Stimulated activated naive CD8-positive, alpha-beta T cell treated with anti-CD3 and anti-CD28 coated beads, Interleukin-15, Interleukin-2, amounts not matched to agents 100 U/mL and 50 U/mL, for 24 hours (primary cell): ENCODE data around the gene COL6A5.
"Not testable (repeated sequence)": the region's sequence is repeated elsewhere in the genome, so short reads cannot be mapped to it uniquely, and the experiment has no call there.

Source experiments
- ATAC-seq: fragments of 150-1000 bp; cut with Tn5 transposase; one replicate; pipeline ENCODE4 v1.10.0; 2021
- DNase-seq: peaks from one replicate; pipeline ENCODE4 v3.0.0; 2021

The COL6A5 gene, protein sequence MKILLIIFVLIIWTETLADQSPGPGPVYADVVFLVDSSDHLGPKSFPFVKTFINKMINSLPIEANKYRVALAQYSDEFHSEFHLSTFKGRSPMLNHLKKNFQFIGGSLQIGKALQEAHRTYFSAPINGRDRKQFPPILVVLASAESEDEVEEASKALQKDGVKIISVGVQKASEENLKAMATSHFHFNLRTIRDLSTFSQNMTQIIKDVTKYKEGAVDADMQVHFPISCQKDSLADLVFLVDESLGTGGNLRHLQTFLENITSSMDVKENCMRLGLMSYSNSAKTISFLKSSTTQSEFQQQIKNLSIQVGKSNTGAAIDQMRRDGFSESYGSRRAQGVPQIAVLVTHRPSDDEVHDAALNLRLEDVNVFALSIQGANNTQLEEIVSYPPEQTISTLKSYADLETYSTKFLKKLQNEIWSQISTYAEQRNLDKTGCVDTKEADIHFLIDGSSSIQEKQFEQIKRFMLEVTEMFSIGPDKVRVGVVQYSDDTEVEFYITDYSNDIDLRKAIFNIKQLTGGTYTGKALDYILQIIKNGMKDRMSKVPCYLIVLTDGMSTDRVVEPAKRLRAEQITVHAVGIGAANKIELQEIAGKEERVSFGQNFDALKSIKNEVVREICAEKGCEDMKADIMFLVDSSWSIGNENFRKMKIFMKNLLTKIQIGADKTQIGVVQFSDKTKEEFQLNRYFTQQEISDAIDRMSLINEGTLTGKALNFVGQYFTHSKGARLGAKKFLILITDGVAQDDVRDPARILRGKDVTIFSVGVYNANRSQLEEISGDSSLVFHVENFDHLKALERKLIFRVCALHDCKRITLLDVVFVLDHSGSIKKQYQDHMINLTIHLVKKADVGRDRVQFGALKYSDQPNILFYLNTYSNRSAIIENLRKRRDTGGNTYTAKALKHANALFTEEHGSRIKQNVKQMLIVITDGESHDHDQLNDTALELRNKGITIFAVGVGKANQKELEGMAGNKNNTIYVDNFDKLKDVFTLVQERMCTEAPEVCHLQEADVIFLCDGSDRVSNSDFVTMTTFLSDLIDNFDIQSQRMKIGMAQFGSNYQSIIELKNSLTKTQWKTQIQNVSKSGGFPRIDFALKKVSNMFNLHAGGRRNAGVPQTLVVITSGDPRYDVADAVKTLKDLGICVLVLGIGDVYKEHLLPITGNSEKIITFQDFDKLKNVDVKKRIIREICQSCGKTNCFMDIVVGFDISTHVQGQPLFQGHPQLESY (N-terminal part only)

DNA sequence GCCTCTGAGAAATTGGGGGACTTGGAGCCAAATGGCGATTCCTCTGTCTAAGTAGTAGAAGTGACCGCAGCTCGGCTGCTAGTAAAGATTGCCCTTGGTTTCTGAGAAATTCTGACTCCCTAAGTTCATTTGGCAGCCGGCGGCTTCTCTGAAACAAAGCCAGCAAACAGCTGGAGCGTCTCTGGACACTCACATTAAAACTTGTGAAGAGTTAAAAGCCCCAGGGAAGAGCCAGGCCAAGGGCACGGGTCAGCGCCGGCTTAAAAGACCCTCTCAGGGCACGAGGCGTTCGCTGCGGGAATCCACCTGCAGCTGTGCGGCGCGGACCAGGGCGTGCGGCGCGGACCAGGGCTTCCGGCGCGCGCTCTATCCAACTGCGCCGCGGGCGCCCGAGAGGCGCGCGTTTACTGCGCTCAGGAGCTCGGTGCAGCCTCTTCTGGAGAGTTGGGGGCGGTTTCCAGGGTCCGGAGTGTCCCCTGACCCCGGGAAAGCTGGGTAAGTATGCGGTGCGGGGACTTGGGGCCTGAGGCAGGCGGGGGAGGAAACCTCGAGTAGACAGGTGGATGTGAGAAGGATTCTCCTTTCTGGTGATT is at the start of gene COL6A5:
COL6A5 (plus strand) TSS at position 186 of the 593 bp plus-strand sequence. CDS start 27,967 bp downstream, outside the sequence.
- no peak for DNase-seq
- no peak for ATAC-seq

GRCh38 chr3:130299531-130299930 is 45.9 kb upstream of the COL6A5 start:
- no peak for DNase-seq
- ATAC-seq = no peak

- ATAC-seq = no peak
- no peak for DNase-seq
These were observed 44.6 kb upstream of the COL6A5 start for GRCh38 chr3:130300888-130301287.

DNA sequence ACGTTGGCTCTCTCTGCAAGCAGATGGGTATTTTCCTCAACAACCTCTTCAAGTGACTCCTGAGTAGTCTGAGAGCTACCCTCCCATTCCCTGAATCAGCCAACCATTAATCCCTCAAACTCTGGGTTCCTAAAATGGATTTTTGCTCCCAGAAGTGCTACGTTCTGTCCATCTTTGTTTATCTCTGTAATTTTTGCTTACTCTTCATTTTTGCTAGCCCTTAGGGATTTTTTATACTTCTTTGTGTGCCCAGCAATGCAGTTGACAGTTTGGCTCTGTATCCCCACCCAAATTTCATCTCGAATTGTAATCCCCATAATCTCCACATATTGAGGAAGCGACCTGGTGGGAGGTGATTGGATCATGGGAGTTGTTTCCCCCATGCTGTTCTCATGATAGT is 35.4 kb upstream of the COL6A5 start:
- ATAC-seq (no peak), DNase-seq (no peak)

DNA sequence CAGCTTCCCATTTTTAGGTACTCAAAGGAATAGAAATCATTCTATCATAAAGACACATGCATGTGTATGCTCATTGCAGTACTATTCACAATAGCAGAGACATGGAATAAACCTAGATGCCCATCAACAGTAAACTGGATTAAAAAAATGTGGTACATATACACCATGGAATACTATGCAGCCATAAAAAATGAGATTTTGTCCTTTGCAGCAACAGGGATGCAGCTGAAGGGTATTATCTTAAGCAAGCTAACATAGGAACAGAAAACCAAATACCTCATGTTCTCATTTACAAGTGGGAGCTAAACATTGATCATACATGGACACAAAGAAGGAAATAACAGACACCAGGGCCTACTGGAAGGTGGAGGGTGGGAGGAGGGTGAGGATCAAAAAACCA is 33.1 kb upstream of the COL6A5 start:
- ATAC-seq (no peak), DNase-seq (no peak)

GRCh38 chr3:130316169-130316568 is 29.3 kb upstream of the COL6A5 start:
- no peak for ATAC-seq
- no peak for DNase-seq

DNA sequence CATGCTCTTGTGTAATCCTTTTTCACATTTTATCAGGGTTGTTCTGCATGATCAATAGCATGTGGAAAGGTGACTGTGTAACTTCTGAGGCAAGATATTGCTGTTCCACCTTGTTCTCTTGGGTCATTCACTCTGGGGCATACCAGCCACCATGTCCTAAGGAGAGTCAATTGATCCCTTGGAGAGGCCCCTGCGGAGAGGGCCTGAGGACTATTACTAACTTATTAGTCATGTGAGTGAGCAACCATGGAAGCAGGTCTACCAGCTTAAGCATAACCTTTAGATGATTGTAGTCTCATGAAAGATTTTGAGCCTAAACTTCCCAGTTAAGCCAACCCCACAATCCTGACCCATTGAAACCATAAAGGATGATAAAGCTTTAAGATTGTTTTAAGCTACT is 22.0 kb upstream of the COL6A5 start:
- DNase-seq (no peak), ATAC-seq (no peak)

DNA sequence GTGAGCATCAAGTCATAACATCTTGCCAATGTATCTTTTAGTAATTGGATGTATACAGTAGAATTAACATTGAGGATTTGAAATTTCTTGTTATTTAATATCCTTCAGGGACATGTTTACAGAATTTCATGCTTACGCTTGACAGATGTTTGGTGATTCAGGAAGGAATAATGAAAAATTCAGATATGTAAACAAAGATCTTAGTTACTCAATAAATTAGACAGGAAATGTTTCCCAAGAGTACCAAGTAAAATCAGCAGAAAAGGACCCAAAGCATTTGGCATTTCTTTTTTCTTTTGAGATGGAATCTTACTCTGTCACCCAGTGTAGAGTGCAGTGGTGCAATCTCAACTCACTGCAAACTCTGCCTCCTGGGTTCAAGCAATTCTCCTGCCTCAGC is 4.7 kb upstream of the COL6A5 start:
- ATAC-seq = no peak
- DNase-seq = no peak

DNA sequence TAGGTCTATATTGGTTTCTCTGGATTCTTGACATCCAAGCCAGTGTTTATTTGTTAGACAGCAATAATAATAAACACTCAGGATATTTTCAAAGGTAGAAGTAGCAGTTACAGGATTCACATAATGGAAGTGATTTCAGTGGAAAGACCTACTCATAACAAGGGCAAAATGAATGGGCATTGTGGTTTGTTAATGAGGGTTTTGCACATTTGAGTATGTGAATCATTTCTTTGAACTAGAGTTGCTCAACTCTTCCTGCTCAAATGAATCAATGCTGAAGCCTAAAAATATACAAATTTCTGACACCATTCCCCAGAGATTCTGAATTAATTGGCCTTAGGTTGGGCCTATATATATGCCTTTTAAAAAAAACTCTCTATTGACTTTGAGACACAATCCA is 4.1 kb upstream of the COL6A5 start:
- DNase-seq (no peak), ATAC-seq (peak; percentile 55)

DNA sequence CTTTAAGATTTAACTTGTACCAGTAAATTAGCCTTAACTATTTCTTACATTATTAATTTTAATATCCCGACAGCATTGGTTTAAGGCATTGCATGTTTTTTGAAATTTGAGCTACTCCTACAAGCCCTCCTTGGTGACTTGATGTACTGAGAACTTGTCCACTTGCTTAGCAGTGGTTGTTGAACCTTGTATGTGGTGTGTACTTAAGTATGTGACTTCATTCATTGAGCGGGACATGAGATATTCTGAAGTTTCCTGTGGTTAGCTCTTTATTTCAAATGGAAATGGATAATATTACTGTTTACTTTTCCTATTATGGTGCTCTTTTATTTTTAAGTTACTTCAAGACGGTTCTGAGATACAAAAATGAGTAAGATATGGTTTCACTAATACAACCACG is 3.6 kb upstream of the COL6A5 start:
- no peak for ATAC-seq
- DNase-seq = no peak

DNA sequence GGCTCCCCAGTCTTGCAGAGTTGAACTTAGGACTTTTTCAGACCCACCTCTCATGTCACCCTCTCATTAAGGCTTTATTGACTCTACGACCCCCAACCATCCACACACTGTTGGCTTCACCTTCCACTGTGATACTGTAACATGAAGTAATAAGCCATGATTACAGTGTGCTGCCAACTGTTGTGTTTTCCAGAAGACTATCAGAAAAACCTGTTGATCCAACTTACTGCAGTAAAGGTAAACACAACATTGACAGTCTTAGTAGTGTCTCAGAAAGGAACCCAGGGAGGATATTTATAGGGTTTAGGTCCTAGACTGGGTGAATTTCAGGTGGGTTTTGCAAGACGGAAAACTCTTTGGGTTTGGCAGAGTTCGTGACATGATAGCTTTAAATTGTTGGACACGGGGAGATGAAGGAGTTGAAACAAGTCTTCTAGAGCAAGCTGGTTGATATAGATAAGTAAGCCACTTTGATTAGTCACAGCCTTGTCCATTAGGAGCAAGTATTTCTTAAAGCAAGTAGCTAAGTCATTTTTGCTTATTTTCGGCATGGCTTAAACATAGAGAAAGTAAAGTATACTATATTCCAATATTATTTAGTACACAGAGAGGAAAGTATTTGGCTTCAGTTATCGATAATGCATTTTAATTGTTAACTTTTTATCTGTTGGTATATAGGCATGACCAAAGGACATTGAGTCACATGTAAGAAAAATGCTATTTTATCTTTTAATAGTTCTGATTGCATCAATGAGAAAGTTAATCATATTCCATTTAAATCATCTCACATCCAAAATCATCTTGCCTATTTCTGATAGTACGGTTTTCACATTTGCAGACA is 2.4 kb upstream of the COL6A5 start:
- no peak for ATAC-seq
- DNase-seq = no peak

DNA sequence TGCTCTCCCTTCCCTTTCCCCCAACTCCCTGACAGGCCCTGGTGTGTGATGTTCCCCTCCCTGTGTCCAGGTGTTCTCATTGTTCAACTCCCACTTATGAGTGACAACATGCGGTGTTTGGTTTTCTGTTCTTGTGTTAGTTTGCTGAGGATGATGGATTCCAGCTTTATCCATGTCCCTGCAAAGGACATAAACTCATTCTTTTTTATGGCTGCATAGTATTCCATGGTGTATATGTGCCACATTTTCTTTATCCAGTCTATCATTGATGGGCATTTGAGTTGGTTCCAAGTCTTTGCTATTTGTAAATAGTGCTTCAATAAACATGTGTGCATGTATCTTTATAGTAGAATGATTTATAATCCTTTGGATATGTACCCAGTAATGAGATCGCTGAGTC is 2.8 kb downstream of the COL6A5 start:
- not testable (repeated sequence) for ATAC-seq, DNase-seq

DNA sequence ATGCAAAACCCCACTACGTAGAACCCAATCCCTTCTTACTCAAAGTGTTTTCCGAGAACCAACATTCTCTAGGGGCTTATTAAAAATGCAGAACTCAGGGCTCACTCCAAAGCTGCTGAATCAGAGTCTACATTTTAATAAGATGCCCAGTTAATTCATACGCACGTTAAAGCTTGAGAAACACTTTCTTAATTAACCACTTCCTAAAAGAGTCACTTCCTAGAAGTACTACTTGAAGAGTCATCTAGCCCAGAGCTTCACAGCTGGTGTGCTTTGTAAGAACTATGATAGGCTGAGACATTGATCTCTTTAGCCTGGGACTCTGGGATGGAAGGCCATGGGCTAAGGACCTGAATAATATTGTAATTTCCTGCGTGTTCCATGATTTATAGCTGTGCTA is 9.0 kb downstream of the COL6A5 start:
- ATAC-seq (no peak), DNase-seq (no peak)

DNA sequence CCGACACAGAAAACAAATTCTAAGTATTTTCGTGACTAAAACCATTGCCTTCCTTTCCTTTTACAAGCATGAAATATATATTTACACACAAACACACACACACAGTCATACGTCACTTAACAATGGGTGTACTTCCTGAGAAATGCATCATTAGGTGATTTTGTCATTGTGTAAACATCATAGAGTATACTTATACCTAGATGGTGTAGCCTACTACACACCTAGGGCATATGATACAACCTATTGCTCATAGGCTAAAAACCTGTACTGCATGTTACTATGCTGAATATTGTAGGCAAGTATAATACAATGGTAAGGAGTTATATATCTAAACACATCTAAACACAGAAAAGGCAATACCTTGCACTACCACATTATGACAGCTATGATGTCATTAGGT is 28.6 kb downstream of the COL6A5 start:
- DNase-seq = no peak
- no peak for ATAC-seq

GRCh38 chr3:130374908-130375307 is 29.4 kb downstream of the COL6A5 start:
- ATAC-seq (no peak), DNase-seq (no peak)

- no peak for DNase-seq
- no peak for ATAC-seq
These were observed 32.6 kb downstream of the COL6A5 start for GRCh38 chr3:130377960-130378676.

DNA sequence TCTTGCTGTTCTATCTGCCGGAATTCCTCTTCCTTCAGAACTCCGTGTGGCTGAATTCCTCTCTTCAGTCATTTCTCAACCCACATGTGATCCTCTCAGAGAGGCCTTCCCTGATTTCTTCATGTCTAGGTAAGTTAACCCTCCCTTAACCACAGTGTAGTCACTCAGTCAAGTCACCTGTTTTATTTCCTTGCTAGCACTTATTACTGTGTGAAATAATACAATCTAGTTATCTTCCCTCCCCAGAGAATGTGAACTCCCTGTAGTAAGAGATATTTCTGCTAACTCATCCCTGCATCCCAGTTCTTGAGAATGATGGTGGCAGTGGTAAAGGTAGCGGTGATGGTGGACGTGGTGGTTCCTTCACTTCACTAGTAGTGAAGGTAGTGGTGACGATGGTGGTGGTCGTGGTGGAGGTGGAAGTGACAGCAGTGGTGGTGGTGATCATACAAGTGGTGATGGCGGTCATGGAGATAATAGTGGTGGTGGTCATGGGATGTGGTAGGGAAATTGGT is 33.3 kb downstream of the COL6A5 start:
- no peak for ATAC-seq
- no peak for DNase-seq

- ATAC-seq (no peak), DNase-seq (no peak)
These were observed 33.8 kb downstream of the COL6A5 start for GRCh38 chr3:130379274-130379673.

GRCh38 chr3:130380398-130380797 is 34.9 kb downstream of the COL6A5 start:
- no peak for ATAC-seq
- no peak for DNase-seq

GRCh38 chr3:130383424-130383823 is 38.0 kb downstream of the COL6A5 start:
- ATAC-seq = no peak
- DNase-seq = no peak
